OCI-LY3 (cell line): ENCODE data around the gene MCRIP2.

Experiments
- H2AFZ ChIP-seq: fragments of 200-600, 300-600 bp; shearing (Covaris generic); 2 replicates; pipeline ENCODE4 v1.6.0; 2014; ENCODE audit warnings: antibody characterized with exemption, low read depth, low read length
- H3K27ac ChIP-seq: fragments of 200-600, 300-600 bp; sonication (generic); 2 replicates; pipeline ENCODE4 v1.5.1; 2014; ENCODE audit warnings: mild to moderate bottlenecking, low read length, moderate library complexity, mixed read lengths
- H3K27me3 ChIP-seq: fragments of 200-600, 300-600 bp; sonication (generic); 2 replicates; pipeline ENCODE4 v1.6.1; 2014; ENCODE audit warnings: low read depth, low read length, mixed read lengths
- H3K36me3 ChIP-seq: fragments of 200-600, 300-600 bp; sonication (generic); replicated peaks from 2 replicates; pipeline ENCODE3; 2014; ENCODE audit warnings: low read depth, low read length, mixed read lengths
- H3K4me1 ChIP-seq: fragments of 300-600, 200-600 bp; sonication (generic); 2 replicates; pipeline ENCODE4 v1.6.1; 2014; ENCODE audit warnings: low read length, mixed read lengths
- H3K4me2 ChIP-seq: fragments of 200-600, 300-600 bp; sonication (generic); 2 replicates; pipeline ENCODE4 v1.6.1; 2014; ENCODE audit warnings: low read length, mixed read lengths
- H3K4me3 ChIP-seq: fragments of 300-600, 200-600 bp; sonication (generic); 2 replicates; pipeline ENCODE4 v1.5.1; 2014; ENCODE audit warnings: antibody characterized with exemption, mild to moderate bottlenecking, low read length, moderate library complexity
- H3K79me2 ChIP-seq: fragments of 300-600, 200-600 bp; shearing (Covaris generic); 2 replicates; pipeline ENCODE4 v1.6.1; 2014; ENCODE audit warnings: mild to moderate bottlenecking, low read length, mixed read lengths
- H3K9ac ChIP-seq: fragments of 300-600, 200-600 bp; shearing (Covaris generic); 2 replicates; pipeline ENCODE4 v1.6.0; 2014; ENCODE audit warnings: mild to moderate bottlenecking, low read length, moderate library complexity
- H3K9me3 ChIP-seq: fragments of 200-600, 300-600 bp; shearing (Covaris generic); 2 replicates; pipeline ENCODE4 v1.6.1; 2014; ENCODE audit warnings: low read length, mixed read lengths; ENCODE audit not compliant: insufficient read depth
- H4K20me1 ChIP-seq: fragments of 200-600, 300-600 bp; sonication (generic); 2 replicates; pipeline ENCODE4 v1.6.1; 2016; ENCODE audit warnings: low read length, mixed read lengths; ENCODE audit not compliant: insufficient read depth
- EZH2phosphoT487 ChIP-seq: fragments of 200-600 bp; shearing (Covaris generic); IDR thresholded peaks from 2 replicates; pipeline ENCODE4 v1.6.1; 2018; ENCODE audit warnings: antibody characterized with exemption, mixed run types, low read depth
- TF ChIP-seq, protein P1 (sequence below): fragments of 200-600, 300-600 bp; sonication (generic); IDR thresholded peaks from 2 replicates; pipeline ENCODE4 v1.5.1; 2014; ENCODE audit warnings: antibody characterized with exemption, low read length, low read depth

The MCRIP2 gene

DNA sequence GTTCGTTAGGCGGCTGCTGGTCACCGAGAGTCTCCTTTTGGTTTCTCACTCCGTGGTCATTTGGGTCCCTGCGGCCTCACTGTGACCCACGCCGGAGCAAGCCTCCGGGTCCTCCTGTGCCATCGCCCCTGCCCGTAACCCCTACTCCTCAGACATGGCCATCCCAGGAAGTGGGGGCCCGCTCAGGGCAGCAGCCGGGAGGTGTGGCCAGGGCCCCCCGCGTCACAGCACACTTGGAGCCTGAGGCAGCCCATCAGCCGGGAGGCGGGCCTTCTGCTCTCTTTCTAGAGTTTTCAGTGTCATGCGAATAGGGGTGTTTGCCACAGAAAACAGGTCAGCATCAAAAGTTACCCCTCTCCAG, 18.7 kb upstream of the MCRIP2 start:
- TF ChIP-seq, protein P1, sequence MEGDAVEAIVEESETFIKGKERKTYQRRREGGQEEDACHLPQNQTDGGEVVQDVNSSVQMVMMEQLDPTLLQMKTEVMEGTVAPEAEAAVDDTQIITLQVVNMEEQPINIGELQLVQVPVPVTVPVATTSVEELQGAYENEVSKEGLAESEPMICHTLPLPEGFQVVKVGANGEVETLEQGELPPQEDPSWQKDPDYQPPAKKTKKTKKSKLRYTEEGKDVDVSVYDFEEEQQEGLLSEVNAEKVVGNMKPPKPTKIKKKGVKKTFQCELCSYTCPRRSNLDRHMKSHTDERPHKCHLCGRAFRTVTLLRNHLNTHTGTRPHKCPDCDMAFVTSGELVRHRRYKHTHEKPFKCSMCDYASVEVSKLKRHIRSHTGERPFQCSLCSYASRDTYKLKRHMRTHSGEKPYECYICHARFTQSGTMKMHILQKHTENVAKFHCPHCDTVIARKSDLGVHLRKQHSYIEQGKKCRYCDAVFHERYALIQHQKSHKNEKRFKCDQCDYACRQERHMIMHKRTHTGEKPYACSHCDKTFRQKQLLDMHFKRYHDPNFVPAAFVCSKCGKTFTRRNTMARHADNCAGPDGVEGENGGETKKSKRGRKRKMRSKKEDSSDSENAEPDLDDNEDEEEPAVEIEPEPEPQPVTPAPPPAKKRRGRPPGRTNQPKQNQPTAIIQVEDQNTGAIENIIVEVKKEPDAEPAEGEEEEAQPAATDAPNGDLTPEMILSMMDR, result no peak
- TF ChIP-seq EZH2phosphoT487, result no peak
- Histone ChIP-seq H3K9ac (no peak overlapping the region), H3K36me3 (no peaks in the 10 kb centered on the region), H3K27me3 (no peaks in the 10 kb centered on the region), H3K9me3 (no peaks in the 10 kb centered on the region), H3K4me3 (no peak overlapping the region), H2AFZ (no peak overlapping the region), H3K4me2 (no peak overlapping the region), H3K4me1 (no peaks in the 10 kb centered on the region), H3K27ac (no peak overlapping the region), H3K79me2 (no peaks in the 10 kb centered on the region), H4K20me1 (no peaks in the 10 kb centered on the region)

DNA sequence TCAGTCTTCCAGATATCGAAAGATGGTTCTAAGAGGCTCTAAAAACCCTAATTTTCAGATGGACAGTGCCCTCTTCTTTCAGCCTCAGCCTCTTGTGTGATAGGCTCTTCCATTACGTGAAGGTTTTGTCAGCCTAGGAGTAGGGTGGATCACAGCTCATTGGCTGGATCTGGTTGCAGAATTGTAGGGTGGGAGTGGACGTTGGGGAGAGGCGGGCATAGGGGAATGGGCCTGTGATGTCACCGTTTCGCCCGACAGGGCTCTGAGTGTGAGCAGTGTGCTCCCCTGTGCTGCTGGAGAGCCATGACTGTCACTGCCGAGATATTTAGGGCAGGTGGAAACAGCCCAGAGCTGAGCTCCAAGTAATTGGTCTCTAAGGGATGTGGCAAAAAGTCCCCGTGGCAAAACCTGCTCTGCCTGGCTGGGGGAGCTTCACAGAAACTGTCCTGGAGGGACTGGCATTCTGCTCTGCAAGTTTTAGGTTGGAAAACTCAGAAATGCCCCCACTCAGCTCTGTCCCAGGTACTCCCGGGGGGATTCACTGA, 17.0 kb upstream of the MCRIP2 start:
- Histone ChIP-seq H4K20me1 (no peaks in the 10 kb centered on the region), H3K4me1 (no peaks in the 10 kb centered on the region), H3K79me2 (no peaks in the 10 kb centered on the region), H3K9ac (no peak overlapping the region), H3K27me3 (no peaks in the 10 kb centered on the region), H3K36me3 (no peaks in the 10 kb centered on the region), H3K4me2 (no peak overlapping the region), H3K4me3 (no peak overlapping the region), H2AFZ (no peak overlapping the region), H3K9me3 (no peaks in the 10 kb centered on the region), H3K27ac (no peak overlapping the region)
- no peak for TF ChIP-seq EZH2phosphoT487
- TF ChIP-seq, protein P1, result no peak

DNA sequence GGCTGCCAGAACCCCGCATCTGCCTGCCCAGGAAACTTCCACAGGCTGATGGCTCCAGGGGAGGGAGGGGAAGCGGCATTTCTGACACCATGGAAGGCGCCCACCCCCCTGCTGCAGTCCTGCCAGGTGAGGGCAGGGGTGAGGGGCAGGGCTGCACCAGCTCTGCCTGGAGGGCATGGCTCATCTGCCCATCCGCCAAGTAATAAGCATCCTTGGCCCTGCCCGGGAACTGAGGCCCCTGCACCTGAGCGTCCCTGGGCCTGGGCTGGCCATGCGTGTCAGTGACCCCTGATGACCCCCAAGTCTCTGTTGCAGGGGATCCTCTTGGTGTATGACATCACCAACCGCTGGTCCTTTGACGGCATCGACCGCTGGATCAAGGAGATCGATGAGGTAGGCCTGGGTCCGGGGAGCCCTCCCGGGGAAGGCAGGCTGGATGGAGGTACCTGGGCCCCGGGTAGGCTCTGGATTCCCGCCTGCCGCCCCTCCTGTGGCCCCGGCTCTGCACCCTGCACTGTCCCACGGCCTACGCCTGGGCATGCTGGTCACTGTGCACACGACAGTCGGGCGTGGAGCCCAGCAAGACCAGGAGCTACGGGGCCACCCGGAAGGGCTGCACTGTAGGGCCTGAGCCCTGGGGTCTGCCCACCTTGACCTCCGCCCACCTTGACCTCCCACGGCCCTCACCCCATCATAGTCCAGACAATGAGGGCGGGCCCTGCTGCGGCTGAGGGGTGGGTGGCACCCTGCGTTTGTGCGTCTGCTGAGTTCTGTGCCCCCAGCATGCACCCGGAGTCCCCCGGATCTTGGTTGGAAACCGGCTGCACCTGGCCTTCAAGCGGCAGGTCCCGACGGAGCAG, 16.3 kb upstream of the MCRIP2 start:
- Histone ChIP-seq H3K9me3 (no peaks in the 10 kb centered on the region), H3K9ac (no peak overlapping the region), H4K20me1 (no peaks in the 10 kb centered on the region), H2AFZ (no peak overlapping the region), H3K79me2 (no peaks in the 10 kb centered on the region), H3K27ac (no peak overlapping the region), H3K4me2 (no peak overlapping the region), H3K27me3 (no peaks in the 10 kb centered on the region), H3K4me3 (no peak overlapping the region), H3K36me3 (no peaks in the 10 kb centered on the region), H3K4me1 (no peaks in the 10 kb centered on the region)
- TF ChIP-seq, protein P1, result no peak
- no peak for TF ChIP-seq EZH2phosphoT487

DNA sequence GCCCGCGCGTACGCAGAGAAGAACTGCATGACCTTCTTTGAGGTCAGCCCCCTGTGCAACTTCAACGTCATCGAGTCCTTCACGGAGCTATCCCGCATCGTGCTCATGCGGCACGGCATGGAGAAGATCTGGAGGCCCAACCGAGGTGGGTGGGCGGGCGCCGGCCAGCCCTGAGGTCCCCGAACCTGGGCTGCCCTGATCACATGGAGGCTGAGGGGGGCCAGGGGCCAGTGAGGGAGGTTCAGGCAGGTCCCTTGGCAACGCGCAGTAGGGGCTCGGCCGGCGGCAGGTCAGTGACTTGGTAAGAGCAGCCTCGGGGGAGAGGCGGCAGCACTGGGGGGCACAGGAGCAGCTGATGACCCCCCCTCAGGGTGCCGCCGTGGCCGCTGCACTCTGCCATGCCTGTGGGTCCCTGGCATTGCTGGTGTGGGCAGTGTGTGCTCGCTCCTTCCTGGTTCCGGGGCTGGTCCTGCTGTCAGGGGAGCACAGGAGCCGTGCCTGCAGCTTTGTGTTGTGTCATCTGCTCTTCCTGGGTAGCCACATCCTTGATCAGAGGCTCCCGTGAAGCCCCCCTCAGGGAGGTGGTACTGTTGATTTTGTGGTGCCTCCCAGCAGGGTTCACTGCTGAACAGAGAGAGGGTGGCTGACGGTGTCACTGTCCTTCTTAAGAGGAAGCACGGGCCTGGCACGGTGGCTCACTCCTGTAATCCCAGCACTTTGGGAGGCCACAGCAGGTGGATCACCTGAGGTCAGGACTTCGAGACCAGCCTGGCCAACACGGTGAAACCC, 15.5 kb upstream of the MCRIP2 start:
- Histone ChIP-seq H3K27ac (no peak overlapping the region), H3K36me3 (no peaks in the 10 kb centered on the region), H3K4me2 (no peak overlapping the region), H3K79me2 (no peaks in the 10 kb centered on the region), H3K4me1 (no peaks in the 10 kb centered on the region), H3K27me3 (no peaks in the 10 kb centered on the region), H3K9ac (no peak overlapping the region), H3K4me3 (no peak overlapping the region), H2AFZ (no peak overlapping the region), H3K9me3 (no peaks in the 10 kb centered on the region), H4K20me1 (no peaks in the 10 kb centered on the region)
- no peak for TF ChIP-seq EZH2phosphoT487
- TF ChIP-seq, protein P1, result no peak
